NK-92 treated with Interleukin-12 subunit alpha and Interleukin-12 subunit beta, amount 100 ng/mL, for 24 hours (cell line): Measurements from ENCODE around the gene KIFAP3.
"Not testable (repeated sequence)": the region's sequence is repeated elsewhere in the genome, so short reads cannot be mapped to it uniquely, and the experiment has no call there.

Source experiments
- DNase-seq: peaks from one replicate; lab custom pipeline; 2025; lab: John Stamatoyannopoulos, UW

KIFAP3 gene

DNA sequence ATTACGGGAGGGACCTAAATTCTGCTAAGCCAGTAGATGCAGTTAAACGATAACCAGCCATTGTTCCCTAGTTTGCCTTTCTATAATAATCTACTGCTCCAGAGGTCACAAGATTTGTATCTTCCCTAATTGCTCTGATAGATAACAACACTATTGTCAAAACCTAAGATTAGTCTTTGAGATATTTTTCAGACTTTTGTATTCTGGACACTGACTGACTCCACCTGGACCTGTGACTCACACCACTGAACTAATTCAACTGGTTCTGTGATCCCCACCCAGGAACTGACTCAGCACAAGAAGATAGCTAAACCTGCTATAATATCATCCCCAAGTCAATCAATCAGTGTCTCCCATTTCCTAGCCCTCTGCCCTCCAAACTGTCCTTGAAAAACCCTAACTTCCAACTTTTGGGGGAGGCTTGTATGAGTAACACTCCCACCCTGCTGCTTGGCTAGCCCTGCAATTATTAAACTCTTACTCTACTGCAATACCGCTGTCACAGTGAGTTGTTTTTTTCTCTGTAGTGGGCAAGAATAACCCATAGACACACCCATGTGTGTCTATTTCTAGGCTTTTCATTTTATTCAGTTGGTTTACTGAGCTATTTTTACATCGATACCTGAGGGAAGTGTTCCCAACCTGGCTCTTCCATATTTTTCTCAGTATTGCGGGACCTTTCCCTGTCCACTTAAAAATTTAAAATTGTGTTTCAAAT lies 11.2 kb downstream of the KIFAP3 start:
- DNase-seq, result no peak

DNA sequence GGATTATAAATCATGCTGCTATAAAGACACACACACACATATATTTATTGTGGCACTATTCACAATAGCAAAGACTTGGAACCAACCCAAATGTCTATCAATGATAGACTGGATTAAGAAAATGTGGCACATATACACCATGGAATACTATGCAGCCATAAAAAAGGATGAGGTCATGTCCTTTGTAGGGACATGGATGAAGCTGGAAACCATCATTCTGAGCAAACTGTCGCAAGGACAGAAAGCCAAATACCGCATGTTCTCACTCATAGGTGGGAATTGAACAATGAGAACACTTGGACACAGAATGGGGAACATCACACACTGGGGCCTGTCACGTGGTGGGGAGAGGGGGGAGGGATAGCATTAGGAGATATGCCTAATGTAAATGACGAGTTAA lies 12.8 kb downstream of the KIFAP3 start:
- DNase-seq, result not testable (repeated sequence)

DNA sequence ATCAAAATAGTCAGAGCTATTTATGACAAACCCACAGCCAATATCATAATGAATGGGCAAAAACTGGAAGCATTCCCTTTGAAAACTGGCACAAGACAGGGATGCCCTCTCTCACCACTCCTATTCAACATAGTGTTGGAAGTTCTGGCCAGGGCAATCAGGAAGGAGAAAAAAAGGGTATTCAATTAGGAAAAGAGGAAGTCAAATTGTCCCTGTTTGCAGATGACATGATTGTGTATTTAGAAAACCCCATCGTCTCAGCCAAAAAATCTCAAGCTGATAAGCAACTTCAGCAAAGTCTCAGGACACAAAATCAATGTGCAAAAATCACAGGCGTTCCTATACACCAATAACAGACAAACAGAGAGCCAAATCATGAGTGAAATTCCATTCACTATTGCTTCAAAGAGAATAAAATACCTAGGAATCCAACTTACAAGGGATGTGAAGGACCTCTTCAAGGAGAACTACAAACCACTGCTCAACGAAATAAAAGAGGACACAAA lies 14.4 kb downstream of the KIFAP3 start:
- DNase-seq, result not testable (repeated sequence)

DNA sequence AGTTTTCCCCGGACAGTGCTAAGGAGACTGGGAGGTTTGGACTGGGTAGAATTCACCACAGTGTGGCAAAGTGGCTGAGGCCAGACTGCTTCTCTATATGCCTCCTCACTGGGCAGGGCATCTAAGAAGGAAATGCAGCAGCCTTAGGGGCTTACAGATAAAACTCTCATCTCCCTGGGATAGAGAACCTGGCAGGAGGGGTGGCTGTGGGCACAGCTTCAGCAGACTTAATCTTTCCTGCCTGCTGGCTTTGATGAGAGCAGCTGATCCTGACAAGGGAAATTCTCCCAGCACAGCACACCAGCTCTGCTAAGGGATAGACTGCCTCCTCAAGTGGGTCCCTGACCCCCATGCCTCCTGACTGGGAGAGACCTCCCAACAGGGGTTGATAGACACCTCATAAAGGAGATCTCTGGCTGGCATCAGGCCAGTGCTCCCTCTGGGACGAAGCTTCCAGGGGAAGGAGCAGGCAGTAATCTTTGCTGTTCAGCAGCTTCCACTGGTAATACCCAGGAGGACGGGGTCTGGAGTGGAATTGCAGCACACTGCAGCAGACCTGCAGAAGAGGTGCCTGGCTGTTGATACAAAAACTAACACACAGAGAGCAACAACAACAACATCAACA lies 25.2 kb downstream of the KIFAP3 start:
- DNase-seq, result no peak

DNA sequence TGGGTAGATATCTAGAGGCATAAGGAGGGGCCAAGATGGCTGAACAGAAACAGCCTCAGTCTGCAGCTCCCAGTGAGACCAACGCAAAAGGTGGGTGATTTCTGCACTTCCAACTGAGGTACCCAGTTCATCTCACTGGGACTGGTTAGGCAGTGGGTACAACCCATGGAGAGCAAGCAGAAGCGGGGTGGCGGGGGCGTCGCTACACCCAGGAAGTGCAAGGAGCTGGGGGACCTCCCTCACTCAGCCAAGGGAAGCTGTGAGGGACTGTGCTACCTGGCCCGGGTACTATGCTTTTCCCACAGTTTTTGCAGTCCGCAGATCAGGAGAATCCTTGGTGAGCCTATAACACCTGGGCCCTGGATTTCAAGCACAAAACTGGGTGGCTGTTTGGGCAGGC lies 26.0 kb downstream of the KIFAP3 start:
- DNase-seq, result no peak

DNA sequence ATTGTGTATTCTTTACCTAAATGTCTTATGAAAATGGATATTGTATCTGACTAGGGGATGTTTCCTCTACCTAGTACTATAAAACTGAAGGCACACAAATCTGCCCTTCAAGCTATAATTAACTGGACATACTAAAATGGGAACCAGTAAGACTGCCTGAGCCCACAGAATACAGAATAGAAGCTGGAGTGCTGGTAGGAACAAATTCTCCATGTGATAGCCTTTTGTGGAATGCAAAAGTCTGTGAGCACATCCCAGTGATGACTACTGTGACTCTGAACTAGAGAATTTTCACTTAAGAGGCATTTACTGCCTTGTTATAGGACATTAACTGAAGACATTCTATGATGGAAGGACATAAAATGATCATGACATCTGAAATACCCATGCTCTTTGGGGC lies 30.3 kb downstream of the KIFAP3 start:
- no peak for DNase-seq

DNA sequence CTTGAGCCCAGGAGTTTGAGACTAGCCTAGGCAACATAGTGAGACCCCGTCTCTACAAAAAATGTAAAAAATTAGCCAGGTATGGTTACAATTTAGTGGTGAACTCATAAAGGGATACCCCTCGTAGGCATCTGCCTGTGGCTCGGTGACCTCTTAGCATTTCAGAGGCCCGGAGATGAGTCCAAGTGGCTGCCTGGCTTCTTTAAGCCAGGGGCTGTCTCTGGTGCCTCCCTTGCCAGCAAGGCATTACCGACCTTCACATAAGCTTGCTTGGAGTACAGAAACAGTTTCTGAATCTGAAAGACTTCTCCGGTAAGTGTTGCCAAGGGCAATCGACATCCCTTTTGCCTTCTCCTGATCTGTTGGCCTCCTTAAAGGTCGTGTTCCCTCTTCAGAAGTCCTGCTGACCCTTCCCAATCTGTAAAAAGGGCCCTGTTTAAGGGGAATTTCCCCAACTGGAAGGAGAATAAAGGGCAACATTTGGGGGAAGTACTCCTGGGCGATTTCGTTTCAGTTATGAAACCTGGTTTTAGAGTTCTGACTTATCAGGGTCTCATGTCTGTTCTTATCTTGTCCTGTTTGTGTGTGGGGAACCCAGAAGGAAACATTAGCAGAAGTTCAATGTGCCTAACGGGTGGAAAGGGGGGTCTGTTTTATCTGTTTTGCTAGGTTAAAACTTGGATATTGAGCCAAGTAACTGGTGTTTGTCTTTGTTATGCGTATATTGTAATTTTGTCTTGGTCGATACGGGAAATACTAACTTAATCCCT lies 32.9 kb downstream of the KIFAP3 start:
- no peak for DNase-seq

DNA sequence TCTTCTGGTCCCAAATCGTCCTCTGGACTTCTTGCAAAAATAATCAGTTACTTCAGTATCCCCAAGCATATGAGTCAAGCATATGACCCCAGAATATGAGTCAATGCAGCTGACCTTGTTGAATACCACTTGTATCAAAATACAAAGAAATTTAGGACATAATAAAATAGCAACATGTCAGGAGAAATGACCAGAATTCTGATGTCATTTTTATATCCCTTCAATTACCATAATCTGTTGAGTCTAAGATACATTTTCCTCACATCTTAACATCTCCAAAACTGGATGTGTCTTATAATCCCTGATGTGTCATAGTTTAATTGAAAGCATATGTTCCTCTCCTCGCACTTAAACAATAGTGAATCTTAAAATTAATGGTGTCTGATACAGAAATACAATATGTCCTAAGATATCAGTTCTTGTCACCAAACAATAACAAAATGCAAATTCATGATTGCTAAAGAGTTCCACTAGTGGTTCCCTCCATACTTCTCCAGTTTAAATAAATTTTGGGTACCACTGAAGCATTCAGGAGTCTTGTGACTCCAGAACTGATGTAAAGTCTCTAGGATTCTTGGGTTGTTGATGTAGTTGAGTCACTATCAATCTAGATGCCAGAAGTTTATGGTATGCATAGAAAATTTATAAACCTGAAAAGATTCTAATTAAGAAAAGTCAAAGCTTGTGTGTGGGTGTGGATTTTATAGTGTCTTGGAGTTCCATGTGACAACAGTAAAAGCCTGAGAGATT lies 41.8 kb downstream of the KIFAP3 start:
- DNase-seq, result no peak

DNA sequence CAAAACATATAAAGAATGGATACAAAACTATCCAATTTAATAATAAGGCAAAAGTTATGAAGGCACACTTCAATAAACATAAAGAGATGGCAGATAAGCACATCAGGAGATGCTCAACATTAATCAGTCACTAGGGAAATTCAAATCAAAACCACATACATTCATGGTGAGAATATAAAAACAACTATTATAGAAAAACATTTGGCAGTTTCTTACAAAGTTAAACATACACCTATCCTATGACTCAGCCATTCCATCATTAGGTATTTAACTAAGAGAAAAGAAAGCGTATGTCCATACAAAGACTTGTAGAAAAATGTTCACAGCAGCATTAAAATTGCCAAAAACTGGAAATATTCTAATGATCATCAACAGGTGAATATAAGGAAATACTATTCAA lies 44.3 kb downstream of the KIFAP3 start:
- DNase-seq, result no peak

DNA sequence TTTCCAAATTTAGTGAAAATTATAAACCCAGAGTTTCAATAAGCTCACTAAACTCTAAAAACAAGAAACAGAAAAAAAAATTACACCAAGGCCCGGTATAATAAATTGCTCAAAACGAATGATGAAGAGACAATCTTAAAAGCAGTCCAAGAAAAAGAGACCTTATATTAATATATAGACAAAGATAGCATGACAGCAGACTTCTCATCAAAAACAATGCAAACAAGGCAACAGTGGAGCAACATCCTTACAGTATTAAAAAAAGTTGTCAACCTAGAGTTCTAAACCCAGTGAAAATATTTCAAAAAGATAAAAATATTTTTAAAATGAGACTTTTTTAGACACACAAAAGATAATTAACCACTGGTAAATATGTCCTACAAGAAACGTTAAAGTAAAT lies 46.7 kb downstream of the KIFAP3 start:
- no peak for DNase-seq

DNA sequence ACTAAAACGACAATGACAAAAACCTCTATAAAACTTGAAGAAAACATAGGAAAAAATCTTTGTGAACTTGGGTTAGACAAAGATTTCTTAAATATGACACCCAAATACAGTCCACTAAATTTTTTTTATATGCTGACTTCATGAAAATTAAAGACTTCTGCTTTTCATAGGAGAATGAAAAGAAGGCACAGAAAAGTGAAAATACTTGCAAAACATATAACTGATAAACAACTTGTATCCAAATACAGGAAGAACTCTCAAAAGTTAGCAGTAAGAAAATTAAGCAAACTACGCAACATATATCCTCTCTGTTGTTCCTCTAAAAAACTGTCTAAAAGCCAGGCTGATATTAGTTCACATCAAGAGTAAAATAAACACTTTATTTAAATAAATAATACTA lies 53.6 kb downstream of the KIFAP3 start:
- DNase-seq, result no peak

DNA sequence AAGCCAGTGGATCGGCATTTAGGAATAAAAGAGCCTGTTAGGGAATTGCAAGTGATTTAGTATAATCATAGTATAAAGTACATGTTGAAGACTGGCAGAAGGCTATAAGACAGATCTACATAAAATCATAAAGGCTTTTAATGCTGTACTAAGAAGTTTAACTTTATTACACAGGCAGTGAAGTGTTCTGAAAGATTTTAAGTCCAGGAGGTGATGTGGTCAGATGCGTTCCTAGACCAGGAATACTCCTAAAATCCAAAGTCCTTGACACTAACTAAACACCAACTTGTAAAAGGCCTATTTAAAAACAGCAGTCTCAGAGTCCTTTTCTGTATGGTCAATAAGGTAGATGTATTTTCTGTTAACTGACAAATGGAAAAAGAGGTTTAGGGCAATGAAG lies 57.0 kb downstream of the KIFAP3 start:
- DNase-seq, result no peak

DNA sequence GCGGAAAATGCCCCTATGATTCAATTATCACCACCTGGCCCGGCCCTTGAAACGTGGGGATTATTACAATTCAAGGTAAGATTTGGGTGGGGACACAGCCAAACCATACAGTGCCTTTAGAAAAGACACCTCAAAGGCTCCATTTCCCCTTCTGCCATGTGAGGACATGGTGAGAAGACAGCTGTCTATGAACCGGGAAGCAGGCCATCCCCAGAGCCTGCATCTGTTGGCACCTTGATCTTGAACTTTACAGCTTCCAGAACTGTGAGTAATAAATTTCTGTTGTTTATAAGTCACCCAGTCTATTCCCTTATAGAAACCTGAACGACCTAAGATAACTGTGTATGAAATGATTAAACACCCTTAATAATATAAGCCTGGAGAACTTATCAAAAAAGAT lies 61.6 kb downstream of the KIFAP3 start:
- DNase-seq, result no peak

DNA sequence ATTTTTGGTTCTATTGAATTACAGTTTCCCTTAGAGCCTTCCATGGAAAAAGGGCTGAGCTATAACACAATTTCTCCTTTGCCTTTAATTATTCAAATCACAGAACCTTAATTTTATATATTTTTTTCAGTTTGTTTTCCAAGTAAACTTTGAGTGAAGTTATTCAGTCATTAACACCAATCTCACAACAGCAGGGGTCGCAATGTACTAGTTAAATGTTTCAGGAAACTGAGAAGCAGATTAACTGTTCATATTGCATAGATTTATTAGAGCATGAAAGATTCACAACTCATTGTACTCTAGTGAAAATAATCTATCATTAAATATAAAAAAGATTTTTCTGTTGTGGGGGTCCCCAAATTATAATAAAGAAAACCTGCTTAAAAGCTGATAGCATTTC lies 64.1 kb downstream of the KIFAP3 start:
- no peak for DNase-seq

DNA sequence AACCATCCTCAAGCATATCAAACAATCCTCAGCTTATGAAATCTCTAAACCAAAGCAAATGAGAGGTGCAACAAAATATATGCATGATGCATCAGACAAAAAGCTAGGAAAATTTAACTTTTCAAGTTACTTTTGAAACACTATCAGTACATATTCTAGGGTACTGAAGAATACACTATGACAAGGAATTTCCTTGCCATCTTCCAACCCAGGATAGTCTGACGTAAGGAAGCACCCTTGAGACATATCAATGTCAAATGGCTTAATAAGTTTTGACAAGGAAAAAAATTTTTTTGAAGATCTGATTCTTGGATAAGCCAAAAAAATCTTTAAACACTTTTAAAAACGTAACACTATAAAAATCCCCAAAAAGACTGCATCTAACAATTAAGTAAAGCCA lies 64.9 kb downstream of the KIFAP3 start:
- no peak for DNase-seq

DNA sequence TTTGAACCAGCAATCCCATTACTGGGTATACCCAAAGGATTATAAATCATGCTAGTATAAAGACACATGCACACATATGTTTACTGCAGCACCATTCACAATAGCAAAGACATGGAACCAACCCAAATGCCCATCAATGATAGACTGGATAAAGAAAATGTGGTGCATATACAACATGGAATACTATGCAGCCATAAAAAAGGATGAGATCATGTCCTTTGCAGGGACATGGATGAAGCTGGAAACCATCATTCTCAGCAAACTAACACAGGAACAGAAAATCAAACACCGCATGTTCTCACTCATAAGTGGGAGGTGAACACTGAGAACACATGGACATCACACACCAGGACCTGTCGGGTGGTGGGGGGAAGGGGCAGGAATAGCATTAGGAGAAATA lies 65.8 kb downstream of the KIFAP3 start:
- DNase-seq, result not testable (repeated sequence)

DNA sequence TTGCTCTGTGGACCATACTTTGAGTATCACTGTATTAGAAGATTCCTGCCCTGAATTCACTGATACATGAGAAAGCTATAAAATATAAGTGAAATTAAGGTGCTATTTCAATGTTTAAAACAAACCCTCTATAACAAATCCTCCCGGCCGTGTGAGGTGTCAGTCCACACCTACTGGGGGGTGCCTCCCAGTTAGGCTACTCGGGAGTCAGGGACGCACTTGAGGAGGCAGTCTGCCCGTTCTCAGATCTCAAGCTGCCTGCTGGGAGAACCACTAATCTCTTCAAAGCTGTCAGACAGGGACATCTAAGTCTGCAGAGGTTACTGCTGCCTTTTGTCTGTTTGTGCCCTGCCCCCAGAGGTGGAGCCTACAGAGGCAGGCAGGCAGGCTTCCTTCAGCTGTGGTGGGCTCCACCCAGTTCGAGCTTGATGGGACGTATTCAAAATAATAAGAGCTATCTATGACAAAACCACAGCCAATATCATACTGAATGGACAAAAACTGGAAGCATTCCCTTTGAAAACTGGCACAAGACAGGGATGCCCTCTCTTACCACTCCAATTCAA lies 71.1 kb downstream of the KIFAP3 start:
- not testable (repeated sequence) for DNase-seq

DNA sequence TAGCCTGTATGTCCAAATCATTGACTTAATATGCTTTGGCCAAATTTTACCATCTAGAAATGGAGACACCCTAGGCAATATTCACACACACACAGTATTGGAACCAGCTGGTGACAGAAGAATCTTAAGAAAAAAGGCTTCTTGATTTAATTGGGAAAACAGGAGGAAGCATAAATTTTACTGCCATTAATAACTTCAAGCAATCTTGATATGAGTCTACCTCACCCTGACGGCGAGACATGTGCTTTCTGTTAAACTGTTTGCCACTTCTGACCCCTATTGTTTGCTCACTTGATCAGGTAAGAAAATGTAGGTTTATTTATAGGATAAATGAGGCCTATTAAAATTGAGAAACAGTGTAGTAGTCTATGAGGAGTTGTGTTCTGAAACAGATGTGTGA lies 73.2 kb downstream of the KIFAP3 start:
- DNase-seq, result no peak

DNA sequence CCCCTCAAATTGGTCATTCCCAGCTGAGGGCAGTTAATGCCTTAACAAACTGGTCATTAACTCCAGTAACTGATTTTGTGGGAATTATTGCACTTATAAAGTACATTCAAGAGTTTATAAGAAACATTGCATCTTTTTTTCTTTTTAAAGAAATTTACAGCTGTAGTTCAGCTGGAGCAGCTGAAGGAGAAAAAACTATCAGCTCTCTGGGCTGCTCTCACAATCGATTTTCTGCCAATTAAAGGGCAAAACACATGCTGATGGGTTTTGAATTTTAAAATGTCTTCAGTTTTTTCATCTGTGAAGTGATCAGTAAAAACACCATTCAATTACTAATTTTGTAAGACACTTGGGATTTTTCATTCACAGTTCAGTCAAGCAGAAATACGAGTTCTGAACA lies 74.7 kb downstream of the KIFAP3 start:
- DNase-seq, result no peak

DNA sequence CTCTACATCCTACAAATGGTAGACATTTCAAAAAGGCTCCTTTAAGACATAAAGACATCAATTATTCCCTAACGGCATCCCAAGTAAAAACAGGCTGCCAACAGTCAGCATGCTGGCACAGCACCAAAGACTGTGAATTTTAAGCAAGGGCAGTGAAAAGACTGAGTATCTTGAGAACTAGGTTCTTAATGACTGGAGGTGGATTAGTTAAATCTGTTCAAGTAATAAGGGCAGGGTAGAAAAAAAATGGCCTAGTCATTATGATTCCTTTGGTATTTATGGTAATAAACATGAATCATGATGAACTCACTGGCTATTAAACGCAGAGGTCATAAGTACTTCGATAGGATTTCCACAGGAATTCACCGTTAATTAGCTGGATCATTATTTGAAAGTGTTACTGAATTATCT lies 75.2 kb downstream of the KIFAP3 start:
- DNase-seq, result no peak

DNA sequence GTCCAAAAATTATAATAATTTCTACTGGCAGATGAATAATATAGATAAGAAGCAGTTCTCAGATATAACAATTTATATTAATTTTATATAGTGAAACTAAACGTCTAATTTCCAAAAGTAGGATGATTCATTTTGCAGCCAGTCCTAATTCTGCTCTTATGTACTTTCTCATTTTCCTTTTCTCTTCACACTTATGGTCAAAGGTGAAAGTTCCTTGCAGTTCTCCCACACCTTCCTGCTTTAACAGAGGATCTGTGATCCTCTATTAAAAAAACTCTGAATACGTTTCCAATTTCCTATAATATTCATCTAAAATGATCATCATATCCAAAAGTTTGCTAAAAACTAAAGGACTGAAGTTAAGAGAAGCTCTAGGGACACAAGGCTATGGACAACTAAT lies 78.5 kb downstream of the KIFAP3 start:
- no peak for DNase-seq

DNA sequence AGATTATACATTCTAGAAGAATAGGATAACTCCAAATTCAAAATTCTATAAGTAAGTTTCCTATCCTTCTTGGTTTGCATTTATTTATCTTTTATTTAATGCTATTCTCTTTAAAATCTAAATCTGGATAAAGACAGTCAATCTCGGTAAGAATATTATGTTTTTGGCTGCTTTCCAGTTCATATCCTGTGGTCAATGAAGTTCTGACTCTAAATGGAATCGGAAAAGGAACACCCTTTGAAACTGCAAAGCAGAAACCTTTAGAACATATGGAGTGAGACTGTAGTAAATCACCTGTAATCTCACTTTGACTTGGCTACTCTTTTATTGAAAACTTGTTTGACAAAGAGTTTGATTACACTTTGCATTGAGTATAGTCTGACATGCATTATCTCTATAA lies 85.2 kb downstream of the KIFAP3 start:
- no peak for DNase-seq
